NCI-H187 (cell line): ENCODE measurements around the gene TCP11.

ENCODE experiments used
- DNase-seq, 2 experiments: peaks; one replicate each; lab custom pipeline; 2025; lab: John Stamatoyannopoulos, UW

TCP11 gene

DNA sequence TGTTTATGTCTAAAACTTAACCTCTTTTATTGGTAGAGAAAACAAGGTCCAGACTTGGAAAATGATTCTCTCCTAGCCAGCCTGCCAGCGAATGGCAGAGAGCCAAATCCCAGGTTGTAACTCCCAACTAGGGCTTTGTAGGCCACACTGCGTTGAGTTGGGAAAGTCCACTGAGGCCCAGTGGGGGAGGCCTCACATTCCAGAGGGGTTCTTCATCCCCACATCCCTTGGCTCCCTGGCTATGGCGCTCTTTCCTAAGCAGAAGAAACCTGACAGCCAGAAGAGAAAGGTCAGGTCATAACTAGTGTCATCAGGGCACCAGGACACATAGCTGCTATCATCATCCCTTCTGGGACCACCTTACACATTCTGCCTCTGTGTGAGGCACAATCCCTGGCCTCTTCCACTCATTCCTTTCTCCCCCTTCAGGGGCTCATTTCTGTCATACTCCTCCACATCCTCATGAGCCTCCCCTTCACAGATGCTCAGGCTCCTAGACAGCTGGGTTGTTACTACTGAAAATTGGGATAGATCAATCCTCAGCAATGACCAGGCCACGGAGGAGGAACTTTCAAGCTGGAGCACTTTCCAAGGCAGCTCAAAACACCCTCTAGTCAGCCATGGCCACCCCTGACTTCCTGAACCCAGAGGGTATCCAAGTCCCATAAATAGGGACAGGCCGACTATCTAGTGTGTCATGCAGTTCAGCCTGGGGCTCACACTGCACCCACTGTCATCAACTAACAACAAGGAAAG is 48.6 kb downstream of the TCP11 start:
- no peak for DNase-seq

DNA sequence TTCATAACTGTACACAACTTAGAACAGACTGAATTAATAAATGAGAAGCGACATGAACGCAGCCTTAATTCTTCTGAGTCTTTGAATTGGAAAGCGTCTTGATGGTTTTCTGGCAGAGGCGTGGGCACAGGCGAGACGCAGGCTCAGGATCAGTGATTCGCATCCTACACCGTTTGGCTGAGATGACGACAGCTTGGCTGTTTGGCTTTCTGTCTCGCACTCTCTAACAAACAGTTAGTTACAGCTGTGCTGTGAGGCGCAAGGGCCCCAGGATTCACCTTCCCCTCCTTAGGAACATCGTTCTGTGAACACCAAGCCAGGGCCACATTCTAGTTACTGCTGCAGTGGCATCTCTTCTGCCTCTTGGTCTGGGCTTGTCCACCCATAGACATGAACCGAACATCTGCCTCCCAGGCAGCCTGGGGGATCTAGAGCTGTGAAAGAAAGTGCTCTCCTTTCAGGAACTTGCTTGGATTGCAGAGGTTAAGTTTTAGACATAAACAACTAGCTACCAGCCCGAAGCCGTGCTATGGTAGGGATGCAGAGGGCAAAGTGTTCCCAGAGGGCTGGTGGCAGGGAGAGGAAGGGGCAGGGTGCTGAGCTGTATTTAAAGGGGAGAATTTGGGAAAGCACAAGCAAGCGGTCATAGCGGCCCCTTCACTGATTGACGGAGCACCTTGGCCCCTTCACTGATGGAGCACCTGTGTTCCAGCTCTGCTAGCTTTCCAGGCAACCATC is 49.6 kb downstream of the TCP11 start:
- DNase-seq = no peak

DNA sequence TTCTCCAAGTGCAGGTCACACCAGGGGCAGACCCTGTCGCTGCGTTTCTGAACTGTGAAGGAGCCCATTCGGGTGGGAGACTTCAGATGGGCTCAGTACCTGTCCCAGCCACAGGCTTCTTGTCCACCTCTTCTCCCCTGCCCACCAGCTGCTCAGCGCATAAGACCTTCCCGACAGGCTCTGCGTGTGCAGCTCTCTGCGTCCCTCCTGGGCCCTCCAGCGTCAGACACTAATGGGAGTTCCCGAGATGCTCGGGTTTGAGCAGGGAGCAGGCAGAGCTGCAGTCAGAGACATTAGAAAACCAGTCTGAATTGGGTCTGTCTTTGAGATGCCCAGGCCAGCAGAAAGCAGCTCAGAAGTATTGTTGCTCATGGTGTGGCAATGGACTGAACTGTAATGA is 50.4 kb downstream of the TCP11 start:
- DNase-seq = no peak

- DNase-seq = no peak
Observed at GRCh38 chr6:35089935-35090505, 51.1 kb downstream of the TCP11 start.

GRCh38 chr6:35089216-35089934 is 51.8 kb downstream of the TCP11 start:
- no peak for DNase-seq

- DNase-seq = no peak
Observed at GRCh38 chr6:35088281-35089215, 52.6 kb downstream of the TCP11 start.

DNA sequence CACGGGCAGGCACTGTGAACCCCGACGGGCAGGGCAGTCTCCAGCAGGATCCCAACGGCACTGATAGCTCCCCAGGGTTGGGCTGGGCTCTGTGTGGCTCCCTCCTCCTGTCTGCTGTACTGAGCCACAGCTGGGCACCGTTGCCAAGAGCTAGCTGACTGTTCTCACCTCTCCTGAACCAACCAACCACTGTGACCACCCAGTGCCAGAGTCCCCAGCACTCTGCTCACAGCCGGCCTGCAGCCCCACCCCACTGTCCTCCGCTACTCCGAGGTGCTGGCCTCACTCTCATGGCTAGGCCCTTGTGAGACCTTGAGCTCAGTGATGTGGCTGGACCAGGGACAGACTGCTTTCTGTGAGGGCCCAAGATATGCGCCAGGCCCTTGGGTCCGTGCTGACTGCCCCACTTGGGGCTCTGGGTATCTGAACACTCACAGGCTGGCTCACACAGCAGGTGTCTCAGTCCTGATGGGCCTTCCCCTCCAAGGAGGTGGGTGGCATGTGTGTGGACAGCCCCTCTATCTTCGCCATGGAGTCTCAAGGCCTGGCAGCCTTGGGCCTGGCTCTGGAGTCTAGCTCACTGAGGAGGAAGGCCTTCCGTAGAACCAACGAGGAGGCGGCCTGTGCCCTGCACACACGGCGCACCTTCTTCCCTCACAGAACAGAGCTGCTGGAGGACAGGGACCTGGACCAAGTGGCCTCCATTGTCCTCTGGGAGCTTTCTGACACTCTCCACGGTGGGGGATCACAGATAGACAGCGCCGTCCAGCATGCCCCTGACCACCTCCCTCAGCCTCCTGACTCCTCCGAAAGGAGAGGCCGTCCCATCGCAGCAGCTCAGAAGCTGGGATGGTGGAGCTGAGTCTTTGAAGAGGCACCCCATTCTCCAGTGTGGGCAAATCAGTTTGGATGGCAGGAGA is 53.5 kb downstream of the TCP11 start:
- no peak for DNase-seq

DNA sequence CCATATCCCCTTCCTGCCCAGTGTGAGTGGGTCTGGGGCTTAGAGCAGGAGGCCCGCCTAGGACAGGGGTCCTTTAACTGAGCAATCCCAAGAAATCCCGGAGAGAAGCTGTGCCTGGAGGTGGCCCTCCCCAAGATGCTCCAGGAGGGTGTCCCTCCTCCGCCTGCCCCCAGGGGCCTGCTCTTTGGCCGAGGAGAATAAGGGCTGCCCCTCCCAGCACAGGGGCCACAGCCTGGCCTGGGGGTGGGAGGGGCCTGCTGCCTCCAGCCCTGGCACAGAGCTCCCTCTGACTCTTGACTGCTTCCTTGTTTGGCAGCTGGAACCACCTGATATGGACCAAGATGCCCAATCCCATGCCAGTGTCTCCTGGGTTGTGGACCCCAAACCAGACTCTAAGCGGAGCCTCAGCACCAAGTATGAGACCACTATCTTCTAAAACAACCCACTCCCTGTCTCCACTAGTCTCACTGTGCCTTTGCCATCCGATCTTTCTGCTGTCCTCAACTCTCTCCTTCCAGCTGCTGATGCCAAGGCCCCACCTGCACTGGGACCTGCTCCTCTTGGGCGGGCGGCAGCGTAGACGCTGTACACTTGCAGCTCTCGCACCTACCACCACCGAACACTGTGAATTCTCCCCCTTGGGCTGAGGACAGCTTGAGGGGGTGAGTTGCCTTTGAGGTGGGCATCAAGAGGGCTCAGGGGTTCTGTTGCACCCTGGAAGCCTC is 54.3 kb downstream of the TCP11 start:
- no peak for DNase-seq

GRCh38 chr6:35086282-35086632 is 54.9 kb downstream of the TCP11 start:
- no peak for DNase-seq

DNA sequence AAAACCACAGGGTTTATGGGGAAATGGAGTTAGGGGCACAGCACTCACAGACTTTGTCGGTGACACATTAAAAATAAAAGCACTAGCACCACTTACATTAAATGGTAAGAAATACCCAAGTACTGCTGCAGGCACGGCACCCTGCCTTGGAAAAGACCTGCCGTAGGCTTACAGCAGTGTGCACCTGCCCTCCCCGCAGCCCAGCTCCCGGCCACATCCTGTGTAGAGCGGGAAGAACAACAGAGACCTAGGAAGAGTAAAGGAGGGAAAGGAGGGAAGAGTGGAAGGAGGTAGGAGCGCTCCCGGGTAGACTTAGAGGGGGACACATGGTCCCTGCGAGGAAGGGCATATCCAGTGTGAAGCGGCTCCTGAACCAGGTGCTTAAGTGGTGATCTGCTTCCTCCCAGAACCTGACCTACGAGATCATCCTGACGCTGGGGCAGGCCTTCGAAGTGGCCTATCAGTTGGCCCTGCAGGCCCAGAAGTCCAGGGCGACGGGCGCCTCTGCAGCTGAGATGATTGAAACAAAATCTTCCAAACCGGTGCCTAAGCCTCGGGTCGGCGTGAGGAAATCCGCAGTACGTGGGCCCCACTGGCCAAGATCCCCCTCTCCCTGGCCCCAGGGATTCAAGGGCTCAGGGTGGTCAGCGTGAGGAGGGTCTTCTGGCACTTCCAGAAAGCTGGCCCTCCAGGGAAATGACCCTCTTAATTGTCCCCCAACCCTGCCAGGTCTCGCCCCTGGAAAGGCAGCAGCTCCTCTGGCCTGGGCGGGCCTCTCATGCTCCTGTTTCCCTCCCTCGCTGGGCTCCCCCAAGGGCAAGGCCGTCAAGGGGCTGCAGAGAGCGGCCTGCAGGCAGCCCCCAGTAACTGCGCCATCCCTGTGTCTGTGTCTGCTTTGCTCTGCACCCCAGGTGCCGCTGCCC is 55.5 kb downstream of the TCP11 start:
- DNase-seq = no peak

DNA sequence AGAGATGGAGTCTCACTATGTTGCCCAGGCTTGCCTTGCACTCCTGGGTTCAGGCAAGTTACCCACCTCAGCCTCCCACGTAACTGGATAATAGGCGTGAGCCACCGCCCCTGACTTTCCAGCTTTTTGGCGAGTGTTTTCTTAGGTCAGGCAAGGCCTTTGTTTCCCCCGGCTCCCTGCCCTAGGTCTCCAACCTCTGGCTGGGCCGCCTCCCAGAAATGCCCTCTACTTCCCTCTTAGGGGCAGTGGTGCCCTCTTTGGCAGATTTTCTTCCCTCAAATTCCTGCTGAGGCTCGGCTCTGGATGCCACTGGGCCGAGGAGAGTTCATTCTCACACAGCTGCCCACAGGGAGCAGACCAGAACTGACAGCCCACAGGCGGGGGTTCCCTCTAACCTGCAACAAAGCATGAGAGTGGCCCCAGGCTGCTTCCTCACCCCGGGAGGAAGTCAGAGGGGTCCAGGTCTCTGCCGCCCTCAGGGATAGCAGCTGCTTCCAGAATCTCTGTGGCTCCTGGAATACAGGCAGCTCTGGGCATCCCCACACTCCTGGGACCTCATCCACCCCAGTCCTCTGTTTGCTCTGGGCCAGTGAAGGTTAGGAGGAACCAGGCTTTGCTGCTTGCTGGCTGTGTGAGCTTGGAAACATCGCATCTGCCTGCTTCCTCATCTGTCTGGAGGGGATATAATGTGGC is 56.5 kb downstream of the TCP11 start:
- no peak for DNase-seq

DNA sequence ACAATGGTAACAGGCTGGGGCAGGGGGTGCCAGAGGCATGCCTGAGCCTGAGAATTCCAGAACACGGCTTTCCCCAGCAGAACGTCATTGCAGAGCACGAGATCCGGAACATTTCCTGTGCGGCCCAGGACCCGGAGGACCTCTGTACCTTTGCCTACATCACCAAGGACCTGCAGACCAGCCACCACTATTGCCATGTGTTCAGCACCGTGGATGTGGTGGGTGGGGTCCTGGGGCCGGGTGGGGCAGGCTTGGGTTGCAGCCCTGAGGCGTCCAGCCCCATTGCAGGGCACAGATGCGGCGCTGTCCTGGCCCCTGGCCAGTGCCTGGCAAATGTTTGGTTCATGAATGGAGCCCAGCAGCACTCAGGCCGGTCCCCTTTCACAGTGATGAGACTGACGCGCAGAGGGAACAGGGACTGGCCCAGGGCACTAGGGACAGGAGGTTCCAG is 57.1 kb downstream of the TCP11 start:
- no peak for DNase-seq

DNA sequence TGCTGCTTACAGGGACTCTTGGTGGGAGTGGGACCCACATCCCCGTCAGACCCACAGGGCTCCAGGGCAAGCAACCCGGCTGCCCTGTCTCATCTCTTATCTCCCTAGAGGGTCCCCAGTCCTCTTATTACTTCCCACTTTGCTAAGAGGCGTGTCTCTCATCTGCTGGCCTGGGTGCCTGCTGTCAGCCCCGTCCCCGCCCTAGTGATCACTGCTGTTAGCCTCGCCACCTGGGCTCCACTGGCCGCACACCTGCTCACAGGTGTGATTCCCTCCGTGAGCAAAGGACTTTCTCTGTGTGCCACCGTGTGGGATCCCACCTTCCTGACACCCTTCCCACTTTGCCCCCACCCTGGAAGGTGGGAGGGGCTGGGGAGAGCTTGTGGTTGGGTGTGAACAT is 57.6 kb downstream of the TCP11 start:
- DNase-seq = no peak

DNA sequence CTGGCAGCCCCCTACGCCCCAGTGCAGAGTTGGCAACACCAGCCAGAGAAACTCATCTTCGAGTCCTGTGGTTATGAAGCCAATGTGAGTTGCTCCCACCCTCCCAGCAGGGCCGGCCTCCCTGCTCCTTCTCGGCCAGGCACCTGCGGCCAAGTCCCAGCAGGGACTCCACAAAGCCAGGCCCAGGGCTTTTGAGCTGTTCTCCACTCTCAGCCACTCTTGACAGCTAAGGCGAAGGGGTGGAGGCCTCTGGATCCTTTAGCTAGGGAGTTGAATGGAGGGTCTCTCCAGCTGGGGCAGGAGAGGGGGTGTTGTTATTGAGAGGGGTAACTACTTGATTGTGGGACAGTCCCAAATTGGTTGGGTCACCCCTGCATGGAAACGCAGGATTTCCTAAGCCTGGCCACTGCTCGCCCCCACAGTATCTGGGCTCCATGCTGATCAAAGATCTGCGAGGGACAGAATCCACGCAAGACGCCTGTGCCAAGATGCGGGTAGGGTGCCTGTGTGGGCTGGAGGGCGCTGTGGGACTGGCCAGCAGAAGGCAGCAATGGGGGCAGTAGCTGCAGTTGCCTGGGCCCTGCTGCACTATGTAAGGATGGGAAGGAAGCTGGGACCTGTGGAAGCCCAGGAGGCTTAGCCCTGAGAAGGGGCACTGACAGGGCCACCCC is 58.3 kb downstream of the TCP11 start:
- no peak for DNase-seq

DNA sequence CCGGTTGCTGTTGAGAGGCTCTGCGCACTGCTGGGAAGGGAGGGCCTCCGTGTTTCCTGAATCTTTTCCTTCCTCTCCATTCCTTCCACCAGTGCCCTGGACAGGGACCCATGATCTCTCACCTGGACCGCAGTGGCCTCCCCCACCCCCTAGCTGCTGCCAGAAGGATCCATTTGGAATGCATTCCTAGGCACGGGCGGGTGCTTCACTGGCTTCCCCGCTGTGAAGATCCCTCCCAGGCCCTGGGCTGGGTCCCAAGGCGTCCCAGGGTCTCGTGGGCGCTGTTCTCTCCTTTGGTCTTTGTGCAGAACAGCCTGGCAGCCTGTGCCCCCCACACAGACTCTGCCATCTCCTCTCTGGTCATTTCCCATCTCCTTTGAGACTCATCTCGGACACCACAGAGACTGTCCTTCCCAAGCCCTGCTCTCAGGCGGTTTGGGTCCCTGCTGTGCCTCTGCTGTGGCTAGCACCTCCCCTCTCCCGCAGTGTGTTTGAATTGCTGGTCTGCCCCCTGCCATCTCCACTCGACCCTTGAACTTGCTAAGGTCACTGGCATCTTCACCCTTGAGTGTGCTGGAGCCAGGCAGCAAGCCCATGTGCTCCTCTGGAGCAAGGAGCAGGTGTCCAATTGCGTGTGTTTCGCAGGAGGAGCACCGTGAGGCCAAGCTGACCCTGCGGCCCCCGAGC is 59.0 kb downstream of the TCP11 start:
- no peak for DNase-seq

- no peak for DNase-seq
Observed at GRCh38 chr6:35081426-35081851, 59.7 kb downstream of the TCP11 start.
